ENCODE measurements around the gene SIPA1L3.

The SIPA1L3 gene

DNA sequence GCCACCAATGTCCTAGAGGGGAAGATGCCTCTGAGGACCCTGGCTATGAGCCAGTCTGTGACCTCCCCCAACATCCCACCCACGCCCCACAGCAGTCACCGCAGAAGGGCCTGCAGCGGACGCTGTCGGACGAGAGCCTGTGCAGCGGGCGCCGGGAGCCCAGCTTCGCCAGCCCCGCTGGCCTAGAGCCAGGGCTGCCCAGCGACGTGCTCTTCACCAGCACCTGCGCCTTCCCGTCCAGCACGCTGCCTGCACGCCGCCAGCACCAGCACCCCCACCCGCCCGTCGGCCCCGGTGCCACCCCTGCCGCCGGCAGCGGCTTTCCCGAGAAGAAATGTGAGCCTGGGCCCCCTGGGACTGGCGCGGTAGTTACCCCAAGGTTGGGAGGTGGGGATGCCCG is 286.4 kb downstream of the SIPA1L3 start:
- DNase-seq (no peak), ATAC-seq (no peak)

GRCh38 chr19:38194061-38194701 is 287.2 kb downstream of the SIPA1L3 start:
- no peak for DNase-seq
- no peak for ATAC-seq

DNA sequence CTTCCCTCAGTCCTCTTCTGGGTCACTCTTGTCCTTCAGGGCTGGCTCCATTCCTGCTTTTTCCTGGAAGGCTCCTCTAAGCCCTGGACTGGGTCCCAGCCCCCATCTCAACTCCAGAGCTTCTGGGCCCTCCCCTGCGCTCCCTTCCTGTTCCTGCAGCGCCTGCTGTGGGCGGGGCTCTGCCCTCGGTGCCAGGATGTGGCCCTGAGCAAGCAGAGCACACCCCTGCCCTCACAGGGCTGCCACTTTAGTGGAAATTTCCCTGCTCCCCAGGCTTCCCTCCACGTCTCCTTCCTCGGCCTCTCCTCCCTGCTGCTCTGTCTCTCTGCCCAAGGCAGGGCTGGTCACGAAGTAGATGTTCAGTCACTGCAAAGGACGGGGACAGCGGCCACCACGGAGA is 288.2 kb downstream of the SIPA1L3 start:
- ATAC-seq (no peak), DNase-seq (no peak)

- no peak for DNase-seq
- ATAC-seq: no peak
Measured at GRCh38 chr19:38196245-38196837, 289.3 kb downstream of the SIPA1L3 start.

DNA sequence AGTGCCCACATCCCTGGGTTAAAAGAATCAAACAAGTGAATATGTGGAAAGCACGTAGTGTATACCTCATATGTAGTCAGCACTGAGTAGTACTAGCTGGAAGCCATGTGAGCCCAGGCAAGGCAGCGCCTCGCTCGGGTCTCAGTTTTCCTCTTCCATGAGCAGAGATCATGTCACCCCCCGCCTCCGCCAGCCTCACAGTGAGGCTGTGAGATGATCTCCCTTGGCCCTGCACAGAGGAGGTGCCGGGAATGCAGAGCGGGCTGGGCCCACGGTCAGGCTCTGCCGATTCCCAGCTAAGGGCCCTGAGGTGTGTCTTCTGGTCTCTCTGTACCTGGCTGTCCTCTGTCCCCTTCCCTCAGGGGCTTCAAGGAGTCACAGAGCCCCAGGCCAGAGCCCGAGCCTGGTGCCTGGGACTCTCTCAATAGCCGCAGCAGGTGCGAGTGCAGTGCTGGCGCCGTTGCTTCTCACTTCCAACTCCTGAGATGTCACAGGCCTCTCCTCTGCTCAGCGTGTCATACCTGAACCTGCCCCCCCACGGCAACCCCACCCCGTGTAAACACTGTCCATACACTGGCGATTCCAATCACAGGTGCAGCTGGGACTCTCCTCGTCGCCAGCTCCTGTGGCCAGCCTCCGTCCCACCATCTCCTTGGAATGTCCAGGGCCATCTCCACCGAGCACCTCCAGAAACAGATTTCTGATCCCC is 290.1 kb downstream of the SIPA1L3 start:
- DNase-seq (no peak), ATAC-seq (no peak)

- ATAC-seq (no peak), DNase-seq (no peak)
Measured at GRCh38 chr19:38197937-38198704, 291.1 kb downstream of the SIPA1L3 start.

DNA sequence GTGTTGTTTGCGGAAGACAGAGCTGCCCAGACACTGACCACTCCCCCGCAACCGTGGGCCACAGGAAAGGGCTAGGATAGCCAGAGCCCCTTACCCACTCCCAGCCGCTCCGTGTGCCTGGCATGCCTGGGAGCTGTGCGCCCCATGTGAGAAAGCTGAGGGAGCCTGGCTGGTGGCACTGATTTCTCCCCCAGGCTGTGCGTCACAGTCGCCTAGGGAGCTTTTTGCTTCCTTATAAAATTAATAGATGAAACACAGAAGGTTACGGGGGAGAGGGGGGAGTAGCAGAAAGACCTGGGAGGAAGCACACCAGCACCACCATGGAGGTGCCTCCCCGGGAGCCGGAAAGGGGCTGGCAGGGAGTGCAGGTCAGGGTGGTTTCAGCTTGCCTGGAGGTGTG is 292.3 kb downstream of the SIPA1L3 start:
- ATAC-seq: no peak

GRCh38 chr19:38201731-38202130 is 294.7 kb downstream of the SIPA1L3 start:
- ATAC-seq: no peak
- DNase-seq: no peak

More for the DNA sequence above, 292.3 kb downstream of the SIPA1L3 start:
- no peak for DNase-seq

DNA sequence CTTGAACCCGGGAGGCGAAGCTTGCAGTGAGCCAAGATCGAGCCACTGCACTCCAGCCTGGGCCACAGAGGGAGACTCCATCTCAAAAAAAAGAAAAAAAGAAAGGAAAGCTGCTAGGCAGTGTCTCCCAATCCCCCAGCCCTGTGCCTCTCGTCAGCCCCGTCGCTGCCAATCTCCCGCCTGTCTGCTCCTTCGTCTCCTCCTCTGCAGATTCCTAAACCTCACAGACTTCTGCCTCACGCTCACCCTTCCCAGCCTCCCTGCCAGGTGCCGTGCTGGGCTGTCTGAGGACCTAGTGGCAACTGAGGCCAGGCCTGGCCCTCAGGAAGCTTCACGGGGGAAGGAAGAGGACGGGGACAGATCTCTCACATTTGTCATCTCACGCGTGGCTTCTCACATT is 295.5 kb downstream of the SIPA1L3 start:
- no peak for DNase-seq
- no peak for ATAC-seq

GRCh38 chr19:38203197-38203596 is 296.2 kb downstream of the SIPA1L3 start:
- no peak for ATAC-seq
- DNase-seq: no peak

GRCh38 chr19:38204096-38204495 is 297.1 kb downstream of the SIPA1L3 start:
- DNase-seq (no peak), ATAC-seq (no peak)

- no peak for ATAC-seq
- no peak for DNase-seq
Measured at GRCh38 chr19:38204728-38205127, 297.7 kb downstream of the SIPA1L3 start.

DNA sequence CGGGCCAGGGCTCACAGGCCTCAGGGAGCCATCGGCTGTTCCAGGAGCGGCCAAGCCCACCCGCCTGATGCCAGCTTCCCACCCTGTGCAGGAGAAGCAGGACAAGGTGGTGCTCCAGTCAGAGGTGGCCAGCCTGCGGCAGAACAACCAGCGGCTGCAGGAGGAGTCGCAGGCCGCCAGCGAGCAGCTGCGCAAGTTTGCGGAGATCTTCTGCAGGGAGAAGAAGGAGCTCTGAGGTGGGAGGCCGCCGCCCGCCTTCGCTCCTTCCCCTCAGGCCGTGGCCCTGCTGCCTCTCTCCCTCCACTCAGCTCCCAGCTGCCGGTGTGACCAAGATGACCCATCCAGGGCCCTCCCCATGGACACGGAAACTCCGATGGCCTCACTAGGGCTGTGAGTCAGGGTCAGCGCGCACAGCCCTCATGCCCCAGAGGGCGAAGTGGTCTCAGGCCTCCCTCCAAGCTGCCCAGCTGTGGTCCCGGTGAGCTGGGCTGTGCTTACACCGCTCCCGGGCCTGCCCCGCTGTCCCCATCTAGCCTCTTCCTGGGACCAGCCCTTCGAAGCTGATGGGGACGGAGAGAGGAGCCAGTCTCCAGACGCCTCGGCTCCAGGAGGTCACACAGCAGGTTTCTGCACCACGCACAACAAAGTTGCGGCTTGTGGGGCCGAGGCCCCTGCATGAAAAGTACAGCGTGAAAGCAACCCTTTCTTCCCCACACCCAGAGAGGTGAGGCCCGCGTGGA is 299.2 kb downstream of the SIPA1L3 start:
- no peak for DNase-seq

DNA sequence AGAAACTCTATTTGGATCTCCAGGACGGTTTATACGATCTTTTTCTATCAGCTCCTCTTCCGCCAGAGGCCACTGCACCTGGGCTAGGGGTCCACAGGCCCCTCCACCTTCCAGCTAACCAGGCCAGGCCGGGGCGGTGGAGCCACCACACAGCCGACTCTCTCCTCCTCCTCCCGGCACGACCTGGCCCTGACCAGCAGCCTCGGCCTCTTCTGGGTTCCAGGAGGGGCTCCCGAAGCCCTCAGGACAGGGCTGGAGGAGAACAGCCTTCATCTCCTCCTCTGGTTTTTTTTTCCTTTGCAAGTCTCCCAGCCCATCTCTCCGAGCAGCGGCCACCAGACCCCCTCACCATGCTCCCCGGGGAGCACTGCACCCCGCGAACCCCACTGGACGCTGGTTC is 299.9 kb downstream of the SIPA1L3 start:
- ATAC-seq (no peak), DNase-seq (no peak)

More for the DNA sequence above, 299.2 kb downstream of the SIPA1L3 start:
- no peak for ATAC-seq

DNA sequence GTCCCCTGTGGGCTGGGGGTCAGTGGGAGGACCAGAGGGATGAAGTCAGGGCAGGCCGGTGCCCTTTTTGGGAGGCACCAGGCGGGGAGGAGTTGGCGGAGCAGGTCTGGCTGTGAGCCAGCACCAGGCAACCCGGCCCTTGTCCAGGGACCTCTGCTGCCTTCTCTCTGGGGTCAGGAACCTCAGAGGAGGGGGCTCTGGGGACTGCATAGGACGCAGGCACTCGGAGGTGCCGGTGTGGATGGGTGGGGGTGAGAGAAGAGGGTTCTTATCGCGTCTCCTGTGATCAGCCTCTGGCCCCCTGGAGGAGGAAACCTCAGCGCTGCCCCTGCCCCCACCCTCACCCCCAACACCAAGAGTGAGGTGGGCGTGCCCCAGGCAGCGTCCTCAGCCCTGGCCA is 300.5 kb downstream of the SIPA1L3 start:
- ATAC-seq (no peak), DNase-seq (no peak)

- no peak for ATAC-seq
Measured at GRCh38 chr19:38208571-38208970, 301.6 kb downstream of the SIPA1L3 start.

DNA sequence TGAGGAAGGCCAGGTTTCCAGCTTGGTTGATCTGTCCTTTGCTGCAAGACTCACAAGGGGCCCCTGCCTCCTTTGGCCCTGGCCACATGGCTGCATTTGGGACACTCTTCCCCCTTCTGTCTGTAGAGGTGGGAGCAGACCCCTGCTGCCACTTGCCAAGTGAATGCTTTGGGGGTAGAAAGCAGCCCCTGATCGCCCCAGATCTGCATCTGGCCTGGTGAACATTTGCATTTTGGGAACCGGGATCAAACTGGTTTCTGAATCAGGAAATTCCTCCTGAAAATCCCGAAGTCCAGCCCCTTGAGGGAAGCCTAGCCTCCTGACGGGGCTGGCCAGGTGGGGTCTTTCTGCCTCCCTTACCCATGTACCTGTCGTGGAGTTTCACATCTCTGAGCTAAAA is 302.1 kb downstream of the SIPA1L3 start:
- ATAC-seq (no peak), DNase-seq (no peak)

More at GRCh38 chr19:38208571-38208970, 301.6 kb downstream of the SIPA1L3 start:
- no peak for DNase-seq

DNA sequence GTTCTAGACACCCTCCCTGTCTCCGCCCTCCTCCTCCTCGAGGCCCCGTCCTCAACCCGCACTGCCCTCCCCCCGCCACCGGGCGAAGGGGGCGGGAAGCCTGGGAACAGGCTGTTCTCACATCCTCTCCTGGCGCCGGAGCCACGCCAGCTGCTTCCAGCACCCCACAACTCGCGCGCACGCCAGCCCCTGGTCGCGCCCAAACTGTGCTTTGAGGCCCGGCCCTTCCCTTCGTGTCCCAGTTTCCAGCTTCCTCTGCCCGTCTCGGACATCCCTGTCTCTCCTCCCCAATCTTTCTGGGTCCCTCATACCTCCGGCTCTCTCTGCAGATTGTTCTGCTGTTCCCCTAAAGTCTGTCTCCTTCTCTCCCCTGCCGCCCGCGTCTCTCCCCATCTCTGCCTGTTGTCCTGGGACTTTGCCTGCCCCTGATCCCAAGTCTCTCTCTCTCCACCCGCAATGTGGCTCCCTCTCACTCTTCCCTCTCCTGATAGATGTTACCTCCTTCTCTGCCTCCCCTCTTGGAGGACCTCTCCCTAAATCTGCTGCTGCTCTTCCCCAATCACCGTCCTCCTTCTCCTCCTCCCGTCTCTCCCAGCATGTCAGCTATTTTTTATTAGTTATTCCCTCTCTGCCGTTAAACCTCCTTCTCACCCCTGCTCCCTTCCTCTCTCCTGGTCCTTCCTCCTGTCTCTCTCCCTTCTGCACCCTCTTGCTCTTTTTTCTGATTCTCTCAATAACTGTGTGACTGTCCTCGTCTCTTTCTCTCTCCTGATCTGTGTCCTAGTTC is 302.9 kb downstream of the SIPA1L3 start:
- DNase-seq (no peak), ATAC-seq (no peak)

DNA sequence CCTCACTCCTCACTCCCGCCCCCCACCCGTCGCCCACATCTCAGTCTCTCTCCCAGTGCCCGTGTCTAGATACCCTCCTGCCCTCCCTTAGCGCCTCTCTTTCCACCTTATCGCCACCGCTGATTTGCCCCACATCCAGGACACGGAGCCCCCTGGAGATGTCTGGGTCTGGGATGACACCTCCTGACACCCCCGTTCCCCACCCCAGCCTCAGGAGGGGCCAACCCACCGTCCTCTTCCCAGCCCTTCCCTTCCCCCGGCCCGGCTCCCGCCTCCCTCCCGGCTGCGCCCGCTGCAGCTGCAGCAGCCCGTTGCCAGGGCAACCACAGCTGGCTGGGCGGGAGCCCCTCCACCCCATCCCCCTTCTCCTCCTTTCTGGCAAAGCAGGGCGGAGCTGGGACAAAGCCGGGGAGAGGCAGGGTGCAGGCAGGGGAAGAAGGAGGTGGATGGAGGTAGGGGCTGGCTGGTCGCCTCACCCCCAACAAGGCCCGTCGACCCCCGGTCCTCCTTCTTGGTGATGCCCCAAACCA is 303.5 kb downstream of the SIPA1L3 start:
- no peak for DNase-seq
- no peak for ATAC-seq

DNA sequence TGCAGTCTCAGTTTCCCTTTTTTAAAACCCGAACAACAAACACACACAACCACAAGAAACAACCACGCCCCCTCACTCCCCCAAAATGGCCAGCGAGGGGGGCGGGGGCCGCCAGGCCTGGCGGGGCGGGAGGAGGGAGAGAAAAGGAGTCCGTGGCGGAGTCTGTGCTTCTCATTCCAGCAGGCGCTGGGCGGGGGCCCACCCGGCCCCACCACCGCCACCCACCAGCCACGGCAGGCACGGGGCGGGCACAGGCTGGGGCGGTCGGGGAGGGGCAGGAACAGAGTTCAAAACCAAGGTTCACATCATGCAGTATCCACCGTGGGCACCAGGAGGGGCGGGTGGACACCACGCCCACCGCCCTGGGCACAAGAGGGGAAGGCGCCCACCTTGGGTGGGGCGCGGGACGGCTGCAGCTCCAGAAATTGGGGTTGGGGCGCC is 304.2 kb downstream of the SIPA1L3 start:
- DNase-seq (no peak), ATAC-seq (no peak)

DNA sequence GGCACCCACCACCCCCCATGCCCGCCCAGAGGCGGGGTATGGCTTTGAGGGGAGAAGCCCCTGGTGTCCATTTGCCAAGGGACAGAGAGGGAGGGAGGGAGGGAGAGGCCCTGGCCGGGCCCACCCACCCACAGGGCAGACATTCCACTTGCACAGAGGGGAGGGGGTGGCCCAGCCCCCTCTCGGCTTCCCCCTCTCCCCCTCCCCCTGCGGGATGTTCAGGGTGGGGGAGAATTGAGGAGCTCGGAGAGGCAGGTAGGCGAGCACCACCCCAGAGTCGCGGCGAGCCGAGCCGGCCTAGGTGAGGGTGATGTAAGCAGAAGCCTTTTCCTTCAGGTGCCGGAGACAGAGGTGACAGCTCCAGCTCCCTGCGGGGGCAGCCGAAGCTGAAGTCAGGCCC is 304.8 kb downstream of the SIPA1L3 start:
- DNase-seq: no peak
- no peak for ATAC-seq
